ENCODE results near the gene SLC22A31.

Gene SLC22A31

DNA sequence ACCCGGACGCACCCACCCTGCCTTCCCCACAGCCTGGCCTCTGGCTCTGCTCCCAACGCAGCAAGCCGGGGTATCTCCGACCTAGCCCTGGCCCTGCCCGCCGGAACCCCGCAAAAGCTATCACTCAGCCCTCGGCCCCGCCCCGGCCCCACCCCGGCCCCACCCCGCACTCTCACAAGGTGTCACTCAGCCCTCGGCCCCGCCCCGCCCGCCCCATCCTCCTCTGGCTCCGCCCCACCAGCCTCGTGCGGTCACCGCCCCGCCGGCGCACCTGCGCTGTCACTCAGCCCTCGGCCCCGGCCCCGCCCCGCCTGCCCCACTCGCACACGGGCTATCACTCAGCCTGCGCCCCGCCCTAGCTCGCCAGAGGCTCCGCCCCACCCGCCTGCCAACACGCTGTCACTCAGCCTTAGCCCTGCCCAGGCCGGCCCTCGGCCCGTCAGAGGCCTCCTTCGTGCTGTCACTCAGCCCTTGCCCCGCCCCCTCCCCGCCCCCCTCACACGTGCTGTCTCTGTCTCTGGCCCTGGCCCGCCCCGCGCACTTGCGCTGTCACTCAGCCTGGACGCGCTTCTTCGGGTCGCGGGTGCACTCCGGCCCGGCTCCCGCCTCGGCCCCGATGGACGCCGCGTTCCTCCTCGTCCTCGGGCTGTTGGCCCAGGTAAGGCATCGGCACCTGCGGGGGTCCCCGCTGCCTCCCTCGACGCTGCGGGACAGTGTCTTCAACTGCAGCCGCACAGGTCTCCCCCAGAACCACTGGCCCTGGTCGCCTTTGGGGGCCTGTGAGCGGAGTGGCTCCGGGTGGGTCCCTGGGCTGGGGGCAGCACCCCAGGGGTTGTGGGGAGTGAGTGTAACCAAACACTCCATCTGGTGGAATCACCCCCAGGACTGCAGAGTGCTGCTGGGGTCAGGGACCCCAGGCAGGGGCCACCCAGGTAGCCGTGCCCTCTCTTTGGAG is 28.8 kb downstream of the SLC22A31 start, which contains the start of gene CDH15:
Gene CDH15, plus strand, starts transcription at position 533 of the 955 bp plus-strand sequence. Its CDS starts 84 bp downstream, at position 617.
- TF ChIP-seq, protein P1, sequence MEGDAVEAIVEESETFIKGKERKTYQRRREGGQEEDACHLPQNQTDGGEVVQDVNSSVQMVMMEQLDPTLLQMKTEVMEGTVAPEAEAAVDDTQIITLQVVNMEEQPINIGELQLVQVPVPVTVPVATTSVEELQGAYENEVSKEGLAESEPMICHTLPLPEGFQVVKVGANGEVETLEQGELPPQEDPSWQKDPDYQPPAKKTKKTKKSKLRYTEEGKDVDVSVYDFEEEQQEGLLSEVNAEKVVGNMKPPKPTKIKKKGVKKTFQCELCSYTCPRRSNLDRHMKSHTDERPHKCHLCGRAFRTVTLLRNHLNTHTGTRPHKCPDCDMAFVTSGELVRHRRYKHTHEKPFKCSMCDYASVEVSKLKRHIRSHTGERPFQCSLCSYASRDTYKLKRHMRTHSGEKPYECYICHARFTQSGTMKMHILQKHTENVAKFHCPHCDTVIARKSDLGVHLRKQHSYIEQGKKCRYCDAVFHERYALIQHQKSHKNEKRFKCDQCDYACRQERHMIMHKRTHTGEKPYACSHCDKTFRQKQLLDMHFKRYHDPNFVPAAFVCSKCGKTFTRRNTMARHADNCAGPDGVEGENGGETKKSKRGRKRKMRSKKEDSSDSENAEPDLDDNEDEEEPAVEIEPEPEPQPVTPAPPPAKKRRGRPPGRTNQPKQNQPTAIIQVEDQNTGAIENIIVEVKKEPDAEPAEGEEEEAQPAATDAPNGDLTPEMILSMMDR (IDR thresholded peaks at IDR 0.05; ENCODE audit: borderline replicate concordance, insufficient read depth, low read depth, low read length): no peak

DNA sequence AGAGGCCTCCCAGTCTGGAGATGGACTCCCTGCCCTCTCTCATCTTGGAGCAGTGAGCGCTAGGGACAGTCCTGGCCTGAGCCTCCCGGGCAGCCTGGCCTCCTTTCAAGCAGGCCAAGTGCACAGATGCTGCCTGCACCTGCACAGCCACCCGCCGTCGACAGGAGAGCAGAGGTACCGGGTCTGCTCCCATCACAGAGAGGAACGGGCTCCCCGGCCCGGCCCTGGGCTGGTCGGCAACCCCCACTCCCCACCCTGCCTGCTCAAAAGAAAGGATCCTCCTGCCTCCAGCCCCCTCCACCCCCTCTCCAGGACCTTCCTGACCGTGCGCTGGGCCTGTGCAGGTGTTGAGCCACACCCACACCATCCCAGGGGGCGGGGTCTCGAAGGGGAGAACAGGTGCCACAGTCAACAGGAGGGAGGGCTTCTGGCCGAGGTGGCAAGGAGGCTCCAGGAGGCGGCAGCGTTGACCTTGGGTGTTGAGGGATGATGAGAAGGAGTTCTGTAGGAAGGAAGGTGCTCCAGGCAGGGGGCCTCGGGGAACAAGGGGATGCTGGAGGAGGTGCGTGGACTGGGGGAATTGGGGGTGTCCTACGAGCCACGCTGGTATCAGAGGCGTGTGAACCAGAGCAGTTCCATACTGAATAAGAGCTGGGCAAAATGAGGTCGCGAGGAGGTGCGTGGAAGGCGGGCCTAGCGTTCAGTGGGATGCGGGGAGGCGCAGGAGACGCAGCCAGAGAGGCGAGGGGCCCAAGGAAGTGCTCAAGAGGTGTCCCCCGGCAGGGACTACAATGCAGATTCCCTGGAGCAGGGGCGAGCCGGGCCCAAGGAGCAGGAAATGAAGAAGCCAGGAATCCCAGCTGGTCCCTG is 29.8 kb downstream of the SLC22A31 start:
- TF ChIP-seq, protein P1 (IDR thresholded peaks at IDR 0.05; ENCODE audit: borderline replicate concordance, insufficient read depth, low read depth, low read length): 0 out of 2 replicates have a peak, but pooled peaks have one; percentile 3

More for the DNA sequence above, 28.8 kb downstream of the SLC22A31 start, which contains the start of gene CDH15:
- H3K4me3 ChIP-seq (ENCODE audit: low read depth, low read length): peak within 1 kb of the TSS; percentile 33

DNA sequence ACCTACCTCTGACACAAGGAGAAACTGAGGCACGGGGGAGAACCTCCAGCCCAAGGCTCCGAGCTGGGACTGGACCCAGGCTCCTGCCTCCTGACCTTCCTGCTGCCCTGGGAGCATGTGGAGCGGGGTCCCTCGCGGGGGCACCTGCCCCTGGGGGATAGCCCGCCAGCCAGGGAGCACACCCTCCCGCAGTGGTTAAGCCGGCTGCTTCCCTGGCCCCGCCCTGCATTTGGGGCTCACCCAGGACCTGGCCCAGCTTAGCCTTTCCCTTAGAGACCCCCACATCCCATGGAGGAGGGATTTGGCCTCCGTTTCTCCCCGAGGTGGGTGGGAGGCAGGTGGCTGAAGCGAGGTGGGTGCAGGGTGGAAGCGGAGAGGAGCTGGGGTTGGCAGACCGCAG is 30.6 kb downstream of the SLC22A31 start:
- no peak overlapping the region for H3K4me3 ChIP-seq (ENCODE audit: low read depth, low read length)
- TF ChIP-seq, protein P1 (IDR thresholded peaks at IDR 0.05; ENCODE audit: borderline replicate concordance, insufficient read depth, low read depth, low read length): no peak

More for the DNA sequence above, 29.8 kb downstream of the SLC22A31 start:
- H3K4me3 ChIP-seq (ENCODE audit: low read depth, low read length): peak overlapping the region; percentile 33

GRCh38 chr16:89168381-89169189 is 31.8 kb downstream of the SLC22A31 start:
- no peak overlapping the region for H3K4me3 ChIP-seq (ENCODE audit: low read depth, low read length)
- TF ChIP-seq, protein P1 (IDR thresholded peaks at IDR 0.05; ENCODE audit: borderline replicate concordance, insufficient read depth, low read depth, low read length): no peak

GRCh38 chr16:89167425-89167941 is 32.9 kb downstream of the SLC22A31 start:
- no peak overlapping the region for H3K4me3 ChIP-seq (ENCODE audit: low read depth, low read length)
- TF ChIP-seq, protein P1 (IDR thresholded peaks at IDR 0.05; ENCODE audit: borderline replicate concordance, insufficient read depth, low read depth, low read length): peak; percentile 94

Measured in GM12875 (cell line).